HG03460 (cell line): Measurements from ENCODE around the gene TBXAS1.

Experiments used
- ATAC-seq: cut with Tn5 transposase; IDR thresholded peaks from one replicate; pipeline ENCODE4 v1.9.1; 2021; ENCODE audit not compliant: unreplicated experiment

TBXAS1 gene

GRCh38 chr7:139829025-139829774 lies at the start of gene TBXAS1:
TBXAS1 (plus strand) TSS chr7:139829264; CDS start chr7:139829391, 127 bp downstream.
- ATAC-seq = peak; percentile 49

DNA sequence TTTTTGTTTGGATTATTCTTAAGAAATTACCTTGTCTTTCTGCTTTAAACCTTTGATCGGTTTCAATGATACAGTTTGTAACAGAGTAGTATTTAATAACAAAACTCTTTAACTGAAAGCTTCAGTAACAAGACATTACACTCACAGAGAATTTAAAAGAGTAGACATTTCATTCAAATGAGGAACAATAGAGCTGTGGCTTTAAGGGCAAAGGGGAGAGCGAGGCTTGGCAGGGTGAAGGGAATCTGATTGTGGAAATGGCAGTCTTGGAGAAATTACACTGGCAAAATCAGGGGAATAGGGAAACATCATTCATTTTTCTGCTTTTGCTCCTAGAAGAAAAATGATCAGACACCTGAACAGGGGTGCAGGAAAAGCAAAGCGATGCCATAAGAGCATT lies 46.1 kb upstream of the TBXAS1 start:
- no peak for ATAC-seq

- no peak for ATAC-seq
Measured at GRCh38 chr7:139783647-139784385, 45.2 kb upstream of the TBXAS1 start.

DNA sequence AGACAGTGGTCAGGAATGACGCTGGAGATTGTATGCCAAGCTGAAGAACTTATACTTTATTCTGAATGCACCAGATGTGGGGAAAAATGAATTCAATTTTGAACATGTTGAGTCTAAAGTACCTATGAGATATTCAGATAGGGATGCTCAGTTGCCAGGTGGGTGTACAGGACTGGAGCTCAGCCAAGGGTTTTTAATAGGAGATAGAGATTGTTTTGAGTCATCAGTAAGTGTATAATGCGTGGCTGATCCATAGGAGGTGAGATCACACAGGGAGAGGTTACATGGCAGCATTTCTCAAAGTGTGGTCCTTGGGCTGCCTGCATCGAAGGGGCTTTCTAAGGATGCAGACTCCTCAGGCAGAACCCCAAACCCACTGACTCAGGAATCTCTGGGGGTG lies 44.4 kb upstream of the TBXAS1 start:
- ATAC-seq = no peak

DNA sequence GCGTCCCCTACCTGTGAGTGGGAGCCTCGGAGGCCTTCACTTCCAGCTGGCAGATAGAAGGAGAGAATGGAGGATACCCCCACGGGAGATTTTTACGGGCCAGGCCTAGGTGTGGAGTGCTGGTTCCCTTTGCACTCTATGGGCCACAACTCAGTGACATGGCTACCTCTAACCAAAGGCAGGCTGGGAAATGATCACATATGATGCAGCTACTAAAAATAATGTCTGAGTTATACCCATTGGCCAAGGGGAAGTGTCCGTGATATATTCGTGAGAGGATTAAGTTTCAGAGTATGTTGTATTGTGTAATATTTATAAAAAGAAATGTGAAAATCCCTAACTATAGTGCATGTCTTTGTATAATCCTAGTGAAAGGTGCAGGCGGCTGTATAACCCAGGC lies 37.7 kb upstream of the TBXAS1 start:
- ATAC-seq = no peak

GRCh38 chr7:139797607-139798006 lies 31.5 kb upstream of the TBXAS1 start:
- no peak for ATAC-seq

DNA sequence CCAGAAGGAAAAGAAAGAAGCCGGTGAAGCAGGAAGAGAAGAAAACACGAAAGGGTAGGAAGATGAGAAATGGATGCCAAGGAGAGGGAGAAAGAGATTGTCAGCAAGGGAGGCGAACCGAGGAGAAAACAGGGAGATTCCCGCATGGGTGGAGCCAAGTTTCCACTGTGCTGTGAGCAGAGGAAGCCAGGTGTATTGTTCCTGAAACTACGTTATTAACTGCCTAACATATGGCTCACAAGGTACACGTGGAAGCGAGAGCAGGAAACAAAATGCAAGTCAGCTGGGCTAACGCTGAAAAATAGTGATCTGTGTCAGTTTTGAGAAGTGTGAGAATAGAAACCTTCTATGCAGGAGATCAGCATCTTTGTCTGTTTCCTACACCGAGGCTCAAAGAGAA lies 30.8 kb upstream of the TBXAS1 start:
- ATAC-seq = peak; percentile 77

- no peak for ATAC-seq
Measured at GRCh38 chr7:139798892-139799291, 30.2 kb upstream of the TBXAS1 start.

DNA sequence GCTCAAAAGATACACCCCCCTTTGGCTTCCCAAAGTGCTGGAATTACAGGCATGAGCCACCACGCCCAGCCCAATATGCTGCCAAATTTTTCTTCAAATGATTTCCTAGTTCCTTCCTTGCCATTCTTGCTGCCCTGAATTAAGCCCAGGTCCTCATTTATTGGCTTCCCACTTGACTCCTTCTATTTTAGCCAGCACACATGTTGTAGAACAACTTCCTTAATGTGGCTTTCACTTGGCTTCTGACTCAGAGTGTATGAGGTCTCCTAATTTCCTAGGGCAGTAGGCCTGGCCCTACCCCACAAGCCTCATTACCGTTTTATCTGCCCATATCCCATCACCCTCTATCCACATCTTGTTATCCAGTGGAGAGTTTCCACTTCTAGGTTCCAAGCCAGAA lies 29.5 kb upstream of the TBXAS1 start:
- no peak for ATAC-seq

GRCh38 chr7:139804571-139804970 lies 24.5 kb upstream of the TBXAS1 start:
- no peak for ATAC-seq

GRCh38 chr7:139807009-139807408 lies 22.1 kb upstream of the TBXAS1 start:
- no peak for ATAC-seq

DNA sequence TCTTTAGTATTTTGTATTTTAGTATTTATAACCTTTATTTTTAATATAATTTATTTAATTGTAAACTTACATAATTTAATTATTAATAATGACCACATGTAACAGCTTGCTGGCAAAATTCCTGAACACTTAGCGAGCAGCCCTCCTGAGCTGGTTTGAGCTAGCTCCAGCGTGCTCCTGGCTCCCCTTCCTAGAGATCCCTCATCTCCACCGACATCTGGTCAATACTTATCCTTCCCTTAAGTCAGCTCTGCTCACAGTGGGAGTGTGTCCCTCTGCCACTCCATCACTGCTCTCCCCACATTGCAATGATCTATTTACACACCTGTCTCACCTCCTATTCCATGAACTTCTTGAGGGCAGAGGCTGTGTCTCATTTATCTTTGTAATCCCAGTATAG lies 20.6 kb upstream of the TBXAS1 start:
- no peak for ATAC-seq

DNA sequence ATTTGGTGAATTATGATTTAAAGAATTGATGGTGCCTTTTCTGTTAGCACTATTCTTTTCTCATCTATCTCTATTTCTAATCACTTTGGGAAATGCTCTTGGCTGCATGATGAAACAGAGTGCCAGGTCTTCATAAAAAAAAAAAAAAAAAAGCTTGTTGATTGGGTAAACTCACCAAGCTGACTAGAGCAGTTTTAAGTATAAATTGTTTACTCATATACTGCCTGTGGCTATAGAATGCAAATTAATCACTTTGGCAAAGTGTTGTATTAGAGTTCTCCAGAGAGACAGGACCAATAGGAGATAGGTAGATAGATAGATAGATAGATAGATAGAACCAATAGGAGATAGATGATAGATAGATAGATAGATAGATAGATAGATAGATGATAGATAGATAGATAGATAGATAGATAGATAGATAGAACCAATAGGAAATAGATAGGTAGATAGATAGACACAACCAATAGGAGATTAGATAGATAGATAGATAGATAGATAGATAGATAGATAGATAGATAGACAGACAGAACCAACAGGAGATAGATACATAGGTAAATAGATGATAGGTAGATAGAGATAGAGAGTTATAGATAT lies 20.1 kb upstream of the TBXAS1 start:
- ATAC-seq = no peak

DNA sequence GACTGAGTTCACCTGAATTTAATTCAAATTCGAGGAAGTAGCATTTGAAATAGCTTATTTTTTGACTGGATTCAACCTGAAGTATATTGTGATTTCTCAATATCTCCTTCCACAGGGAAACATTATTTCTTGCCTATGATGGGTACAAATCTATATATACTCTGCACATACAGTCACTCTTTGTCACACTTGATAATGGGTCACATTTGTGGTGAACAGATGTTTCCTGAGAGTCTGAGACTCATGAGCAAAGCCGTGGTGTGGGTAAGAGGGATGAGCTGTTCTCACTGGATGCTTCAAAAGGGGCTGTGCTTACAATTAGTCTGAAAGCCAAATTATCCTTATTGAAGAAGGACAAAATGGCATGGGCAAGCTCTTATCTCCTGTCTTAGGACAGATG lies 18.0 kb upstream of the TBXAS1 start:
- ATAC-seq = no peak

DNA sequence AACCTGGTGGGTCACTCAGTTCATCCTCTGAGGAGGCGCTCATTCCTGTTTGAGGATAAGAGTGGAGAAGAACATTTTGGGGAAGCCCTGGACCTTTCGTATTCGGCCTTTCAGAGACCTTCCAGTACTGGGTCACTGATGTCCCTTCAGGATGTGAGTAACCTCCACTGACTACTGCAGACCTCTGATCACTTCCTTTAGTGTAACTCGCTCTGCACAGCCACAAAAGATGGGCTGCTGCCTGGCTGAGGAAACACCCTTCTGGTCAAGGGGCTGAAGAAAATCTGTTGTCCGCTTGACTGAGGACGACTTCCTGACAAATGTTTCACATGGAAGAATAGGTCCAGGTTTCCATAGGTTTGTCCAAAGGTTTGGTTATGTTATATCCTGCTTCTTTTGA lies 15.9 kb upstream of the TBXAS1 start:
- no peak for ATAC-seq

DNA sequence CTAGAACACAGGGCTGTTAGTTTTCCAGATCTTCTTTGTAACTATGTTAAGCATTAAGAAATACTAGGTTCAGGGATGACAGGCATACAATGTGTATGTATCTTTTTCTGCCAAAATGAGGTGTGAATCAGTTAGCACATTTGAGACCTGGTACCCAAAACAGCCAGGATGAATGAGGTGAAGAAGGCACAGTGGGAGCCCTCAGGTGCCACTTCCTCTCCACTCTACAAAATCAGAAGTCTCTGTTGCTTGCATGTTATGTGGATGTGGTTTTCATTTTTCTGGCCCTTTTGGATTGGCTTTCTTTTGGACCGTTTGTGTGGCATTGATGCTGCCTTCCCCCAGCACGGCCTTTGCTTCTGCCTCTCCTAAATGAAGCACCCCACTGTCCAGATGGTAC lies 15.4 kb upstream of the TBXAS1 start:
- no peak for ATAC-seq

GRCh38 chr7:139817249-139817648 lies 11.8 kb upstream of the TBXAS1 start:
- no peak for ATAC-seq

- ATAC-seq = no peak
Measured at GRCh38 chr7:139820089-139820488, 9.0 kb upstream of the TBXAS1 start.

- no peak for ATAC-seq
Measured at GRCh38 chr7:139821349-139822105, 7.5 kb upstream of the TBXAS1 start.

DNA sequence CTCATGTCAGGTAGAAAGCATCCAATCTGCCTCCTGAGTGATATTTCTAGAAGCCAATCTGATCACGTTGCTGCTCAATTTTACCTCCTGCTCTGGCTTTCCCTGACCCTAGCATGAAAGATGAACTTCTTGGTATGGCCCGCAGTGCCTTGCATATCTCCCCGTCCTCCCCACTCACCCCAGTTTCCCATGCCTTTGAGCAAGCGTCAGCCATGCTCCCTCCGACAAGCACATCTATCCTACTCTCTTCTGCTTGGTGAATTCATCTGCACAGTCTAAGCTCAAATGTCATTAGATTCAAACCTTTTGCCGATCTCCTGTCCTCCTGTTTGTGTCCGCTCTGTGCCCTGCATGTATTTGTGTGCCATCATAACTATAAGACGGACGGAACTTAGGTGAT lies 6.2 kb upstream of the TBXAS1 start:
- ATAC-seq = no peak

DNA sequence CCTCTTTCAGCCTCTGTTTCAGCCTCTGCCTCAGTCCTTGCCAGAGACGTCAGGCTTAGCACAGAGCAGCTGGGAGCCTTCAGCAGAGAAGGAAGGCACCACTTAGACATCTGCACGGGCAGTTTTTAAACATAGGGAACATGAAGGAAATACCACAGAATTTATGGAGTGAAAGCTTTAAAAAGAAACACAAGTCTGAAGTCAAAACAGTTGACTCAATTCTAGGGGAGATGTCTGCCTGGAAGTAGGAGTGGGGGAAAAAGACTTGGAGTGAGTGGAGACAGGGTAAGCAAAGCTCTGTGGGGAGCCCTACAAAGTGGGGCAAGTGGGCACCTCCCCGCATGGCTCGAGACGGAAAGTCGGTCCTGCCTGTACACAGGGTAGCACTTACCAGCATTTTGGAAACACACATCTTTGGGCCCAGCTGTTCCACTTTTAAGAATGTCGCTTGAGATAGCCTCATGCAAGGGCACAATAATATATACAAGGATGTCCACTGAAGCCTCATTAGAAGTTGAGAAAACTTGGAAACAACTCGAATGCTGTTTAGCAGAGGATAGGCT lies 5.0 kb upstream of the TBXAS1 start:
- ATAC-seq = no peak
